ENCODE measurements around the gene PSMD1. TPM values are rescaled to one million over a fixed set of nuclear protein-coding genes. Genes with fewer than 3 reads are reported as not detected.

Gene PSMD1
- total RNA-seq, 4 donors from 2014 or later: 51.5 to 116 (median 67.9) TPM

- H3K9me3 ChIP-seq: no peaks in the 10 kb centered on the region
- WGBS, 2 donors: 82 to 83% methylated on average over 4 of the region's 4 CpGs
- TF ChIP-seq CTCF (IDR thresholded peaks at IDR 0.05) (no peak), POLR2A (IDR thresholded peaks at IDR 0.05) (no peak)
- H3K4me1 ChIP-seq: peaks cover 0 to 3% (median 0%) of the 10 kb centered on the region in 3 donors
- no peak for DNase-seq
- intact Hi-C loops (cut with DNase I): no loop called here
- H3K4me3 ChIP-seq: no peak overlapping the region
- H3K27ac ChIP-seq: no peak overlapping the region
- H3K36me3 ChIP-seq: peaks cover 0 to 100% (median 15%) of the 10 kb centered on the region in 3 donors
- no peaks in the 10 kb centered on the region for H3K27me3 ChIP-seq
These were observed 111.9 kb downstream of the PSMD1 start for GRCh38 chr2:231168460-231169139.

GRCh38 chr2:231169488-231169887 is 112.8 kb downstream of the PSMD1 start:
- intact Hi-C loops (cut with DNase I): no loop called here

GRCh38 chr2:231170055-231170454 is 113.4 kb downstream of the PSMD1 start:
- 68 to 79% methylated on average over 1 of the region's 1 CpG for WGBS, 2 donors
- Histone ChIP-seq H3K9me3 (no peaks in the 10 kb centered on the region), H3K4me1 (peaks cover 0 to 3% (median 0%) of the 10 kb centered on the region in 3 donors), H3K4me3 (no peak overlapping the region), H3K36me3 (peaks cover 0 to 91% (median 15%) of the 10 kb centered on the region in 3 donors), H3K27me3 (no peaks in the 10 kb centered on the region), H3K27ac (no peak overlapping the region)
- intact Hi-C loops (cut with DNase I): no loop called here
- no peak for DNase-seq
- no peak for TF ChIP-seq CTCF (IDR thresholded peaks at IDR 0.05)
- no peak for TF ChIP-seq POLR2A (IDR thresholded peaks at IDR 0.05)

More at GRCh38 chr2:231169488-231169887, 112.8 kb downstream of the PSMD1 start:
- peaks cover 0 to 3% (median 0%) of the 10 kb centered on the region in 3 donors for H3K4me1 ChIP-seq
- TF ChIP-seq POLR2A (IDR thresholded peaks at IDR 0.05): no peak
- no peak for TF ChIP-seq CTCF (IDR thresholded peaks at IDR 0.05)
- peaks cover 0 to 92% (median 15%) of the 10 kb centered on the region in 3 donors for H3K36me3 ChIP-seq
- H3K27ac ChIP-seq: no peak overlapping the region
- no peaks in the 10 kb centered on the region for H3K27me3 ChIP-seq
- H3K9me3 ChIP-seq: no peaks in the 10 kb centered on the region
- H3K4me3 ChIP-seq: no peak overlapping the region
- 85 to 87% methylated on average over 3 of the region's 3 CpGs for WGBS, 2 donors
- DNase-seq: no peak

GRCh38 chr2:231172025-231172424 is 115.4 kb downstream of the PSMD1 start:
- TF ChIP-seq CTCF (IDR thresholded peaks at IDR 0.05): no peak
- no peak for TF ChIP-seq POLR2A (IDR thresholded peaks at IDR 0.05)
- Histone ChIP-seq H3K27ac (no peak overlapping the region), H3K9me3 (no peaks in the 10 kb centered on the region), H3K4me3 (no peak overlapping the region), H3K4me1 (peaks cover 0 to 3% (median 0%) of the 10 kb centered on the region in 3 donors), H3K36me3 (peaks cover 0 to 83% (median 2%) of the 10 kb centered on the region in 3 donors), H3K27me3 (no peaks in the 10 kb centered on the region)
- WGBS, 2 donors: 82 to 92% methylated on average over 3 of the region's 3 CpGs
- no peak for DNase-seq
- intact Hi-C loops (cut with DNase I): no loop called here

GRCh38 chr2:231174211-231174651 is 117.6 kb downstream of the PSMD1 start:
- Histone ChIP-seq H3K9me3 (no peaks in the 10 kb centered on the region), H3K4me1 (peaks cover 0 to 6% (median 0%) of the 10 kb centered on the region in 3 donors), H3K36me3 (peaks cover 0 to 61% (median 0%) of the 10 kb centered on the region in 3 donors), H3K27ac (no peak overlapping the region), H3K4me3 (no peak overlapping the region), H3K27me3 (no peaks in the 10 kb centered on the region)
- TF ChIP-seq CTCF (IDR thresholded peaks at IDR 0.05): no peak
- TF ChIP-seq POLR2A (IDR thresholded peaks at IDR 0.05): no peak
- intact Hi-C loops (cut with DNase I): no loop called here
- WGBS, 2 donors: 35 to 40% methylated on average over 2 of the region's 2 CpGs
- no peak for DNase-seq

Measured in esophagus squamous epithelium (tissue), 5 donors.